Calu3 (cell line): ENCODE data around the gene NPC1. TPM values are rescaled to one million over a fixed set of nuclear protein-coding genes. Genes with fewer than 3 reads are reported as not detected.

Experiments
- BruUV-seq: library from RNA; stranded (reverse); fragments of 400-500 nt; replicated peaks from 2 replicates; lab custom pipeline; 2021; lab: Mats Ljungman, UMichigan
- CTCF ChIA-PET: fragments of 300-600 bp; sonication (Branson Sonifier 250); formaldehyde crosslinking; loops from one replicate; lab custom pipeline; 2022; ENCODE audit warnings: antibody characterized with exemption; lab: Charles Lee
- DNase-seq: peaks from one replicate; pipeline ENCODE4 v3.0.0; 2022
- H3K27ac Mint-ChIP-seq: one replicate; pipeline ENCODE4 v1.8.0; 2022; ENCODE audit warnings: mixed read lengths; ENCODE audit not compliant: unreplicated experiment
- H3K27me3 Mint-ChIP-seq: one replicate; pipeline ENCODE4 v1.8.0; 2022; ENCODE audit warnings: mixed read lengths; ENCODE audit not compliant: unreplicated experiment
- H3K36me3 Mint-ChIP-seq: one replicate; pipeline ENCODE4 v1.8.0; 2022; ENCODE audit warnings: mild to moderate bottlenecking, moderate library complexity, mixed read lengths; ENCODE audit not compliant: insufficient read depth, unreplicated experiment
- H3K4me1 Mint-ChIP-seq: one replicate; pipeline ENCODE4 v1.8.0; 2022; ENCODE audit warnings: mild to moderate bottlenecking, low read depth, mixed read lengths; ENCODE audit not compliant: unreplicated experiment
- H3K4me3 Mint-ChIP-seq: one replicate; pipeline ENCODE4 v1.8.0; 2022; ENCODE audit warnings: mild to moderate bottlenecking, low read depth, moderate library complexity, mixed read lengths; ENCODE audit not compliant: unreplicated experiment
- H3K9me3 Mint-ChIP-seq: one replicate; pipeline ENCODE4 v1.8.0; 2022; ENCODE audit warnings: low read depth, mixed read lengths; ENCODE audit not compliant: unreplicated experiment
- intact Hi-C: fragments of 100-400 bp; cut with micrococcal nuclease; formaldehyde crosslinking; loops from one replicate; pipeline ENCODE4 v1.10.0; 2022; ENCODE audit not compliant: unreplicated experiment
- total RNA-seq: library from RNA; stranded (reverse); gene quantifications from 2 replicates; pipeline ENCODE4 v1.2.3, GENCODE V29; 2022
- TF ChIP-seq, protein P1 (sequence below): fragments of 200-600 bp; IDR thresholded peaks from one replicate; pipeline ENCODE4 v1.8.0; 2022; ENCODE audit warnings: antibody characterized with exemption; ENCODE audit not compliant: unreplicated experiment

The NPC1 gene
- total RNA-seq, 1 experiment from 2014 or later, result 84.7 TPM

- Mint-ChIP-seq H3K9me3 (no peaks in the 10 kb centered on the region), H3K27me3 (no peaks in the 10 kb centered on the region), H3K4me1 (peaks cover 36% of the 10 kb centered on the region), H3K36me3 (peaks cover 71% of the 10 kb centered on the region), H3K27ac (peak overlapping the region; percentile 35), H3K4me3 (no peak overlapping the region)
- intact Hi-C loops, result no loop called here
- TF ChIP-seq, protein P1, sequence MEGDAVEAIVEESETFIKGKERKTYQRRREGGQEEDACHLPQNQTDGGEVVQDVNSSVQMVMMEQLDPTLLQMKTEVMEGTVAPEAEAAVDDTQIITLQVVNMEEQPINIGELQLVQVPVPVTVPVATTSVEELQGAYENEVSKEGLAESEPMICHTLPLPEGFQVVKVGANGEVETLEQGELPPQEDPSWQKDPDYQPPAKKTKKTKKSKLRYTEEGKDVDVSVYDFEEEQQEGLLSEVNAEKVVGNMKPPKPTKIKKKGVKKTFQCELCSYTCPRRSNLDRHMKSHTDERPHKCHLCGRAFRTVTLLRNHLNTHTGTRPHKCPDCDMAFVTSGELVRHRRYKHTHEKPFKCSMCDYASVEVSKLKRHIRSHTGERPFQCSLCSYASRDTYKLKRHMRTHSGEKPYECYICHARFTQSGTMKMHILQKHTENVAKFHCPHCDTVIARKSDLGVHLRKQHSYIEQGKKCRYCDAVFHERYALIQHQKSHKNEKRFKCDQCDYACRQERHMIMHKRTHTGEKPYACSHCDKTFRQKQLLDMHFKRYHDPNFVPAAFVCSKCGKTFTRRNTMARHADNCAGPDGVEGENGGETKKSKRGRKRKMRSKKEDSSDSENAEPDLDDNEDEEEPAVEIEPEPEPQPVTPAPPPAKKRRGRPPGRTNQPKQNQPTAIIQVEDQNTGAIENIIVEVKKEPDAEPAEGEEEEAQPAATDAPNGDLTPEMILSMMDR, result no peak
- no TSS peak for BruUV-seq
- CTCF ChIA-PET, result no interaction called here
- DNase-seq, result no peak
These were observed 34.3 kb downstream of the NPC1 start for GRCh38 chr18:23551978-23552377.

GRCh38 chr18:23550898-23551297 lies 35.4 kb downstream of the NPC1 start:
- TF ChIP-seq, protein P1, result no peak
- Mint-ChIP-seq H3K27ac (peak overlapping the region; percentile 44), H3K27me3 (no peaks in the 10 kb centered on the region), H3K4me3 (no peak overlapping the region), H3K36me3 (peaks cover 76% of the 10 kb centered on the region), H3K9me3 (no peaks in the 10 kb centered on the region), H3K4me1 (peaks cover 36% of the 10 kb centered on the region)
- CTCF ChIA-PET, result no interaction called here
- peak; percentile 34 for DNase-seq
- intact Hi-C loops, result no loop called here
- BruUV-seq, result no TSS peak

DNA sequence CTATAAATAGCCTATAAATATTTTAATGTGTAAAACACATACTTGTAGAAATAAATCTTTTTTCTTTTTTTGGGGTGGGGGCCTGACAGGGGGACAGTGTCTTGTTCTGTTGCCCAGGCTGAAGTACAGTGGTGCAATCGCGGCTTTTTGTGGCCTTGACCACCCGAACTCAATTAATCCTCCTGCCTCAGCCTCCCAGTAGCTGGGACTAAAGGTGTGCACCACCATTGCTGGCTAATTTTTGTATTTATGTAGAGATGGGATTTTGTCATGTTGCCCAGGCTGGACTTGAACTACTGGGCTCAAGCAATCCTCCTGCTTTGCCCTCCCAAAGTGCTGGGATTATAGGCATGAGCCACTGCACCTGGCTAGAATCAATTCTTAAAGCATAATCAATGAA lies 37.6 kb downstream of the NPC1 start:
- peak overlapping the region; percentile 62 for H3K27ac Mint-ChIP-seq
- TF ChIP-seq, protein P1, result no peak
- no peaks in the 10 kb centered on the region for H3K9me3 Mint-ChIP-seq
- H3K4me1 Mint-ChIP-seq, result peaks cover 36% of the 10 kb centered on the region
- CTCF ChIA-PET, result no interaction called here
- H3K27me3 Mint-ChIP-seq, result no peaks in the 10 kb centered on the region
- intact Hi-C loops, result no loop called here
- DNase-seq, result no peak
- BruUV-seq, result no TSS peak
- H3K4me3 Mint-ChIP-seq, result no peak overlapping the region
- H3K36me3 Mint-ChIP-seq, result peaks cover 78% of the 10 kb centered on the region

DNA sequence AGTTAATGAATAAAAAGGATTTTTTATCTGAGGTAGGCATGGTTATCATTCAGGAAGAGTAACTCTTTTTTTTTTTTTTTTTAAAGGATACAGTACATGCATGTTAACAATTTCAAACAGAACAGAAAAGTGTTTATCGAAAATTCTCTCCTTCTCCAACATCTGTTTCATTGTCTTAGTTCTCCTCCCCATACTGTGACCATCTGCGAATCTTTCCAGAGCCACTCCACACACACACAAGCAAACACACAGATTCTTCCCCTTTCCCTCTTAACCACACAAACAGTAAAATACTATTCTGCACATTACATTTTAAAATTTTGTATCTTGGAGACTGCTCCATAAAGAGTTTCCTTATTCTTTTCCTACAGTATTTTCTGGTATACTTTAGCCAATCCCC lies 38.0 kb downstream of the NPC1 start:
- Mint-ChIP-seq H3K36me3 (peaks cover 80% of the 10 kb centered on the region), H3K4me3 (no peak overlapping the region), H3K4me1 (peaks cover 36% of the 10 kb centered on the region), H3K27me3 (no peaks in the 10 kb centered on the region), H3K27ac (peak overlapping the region; percentile 62), H3K9me3 (no peaks in the 10 kb centered on the region)
- intact Hi-C loops, result no loop called here
- CTCF ChIA-PET, result interaction anchor here (0.5 to 1.2 kb wide), 4 partner anchors 37 to 155 kb away, joined by 3 to 8 read pairs (median 6); no protein-coding TSS in a partner anchor
- no peak for DNase-seq
- BruUV-seq, result no TSS peak
- TF ChIP-seq, protein P1, result no peak
